Mucosa of rectum (tissue), 2 donors: ENCODE results near the gene SPEG.

Experiments
- H3K27ac ChIP-seq, 2 donors: one replicate each; pipeline ENCODE4 v1.7.0; 2013; ENCODE audit warnings: inconsistent platforms in 2 of 2, low read depth in 2 of 2, low read length in 2 of 2
- H3K27me3 ChIP-seq, 2 donors: one replicate each; pipeline ENCODE4 v1.7.0; 2013; ENCODE audit warnings: low read length in 2 of 2; ENCODE audit not compliant: control insufficient read depth in 2 of 2, insufficient read depth in 2 of 2
- H3K36me3 ChIP-seq, 2 donors: one replicate each; pipeline ENCODE4 v1.7.0; 2013; ENCODE audit warnings: low read length in 2 of 2; ENCODE audit not compliant: control insufficient read depth in 2 of 2, insufficient read depth in 2 of 2
- H3K4me1 ChIP-seq, 2 donors: one replicate each; pipeline ENCODE4 v1.7.0; 2013; ENCODE audit warnings: low read length in 2 of 2, mild to moderate bottlenecking in 1 of 2; ENCODE audit not compliant: control insufficient read depth in 2 of 2, insufficient read depth in 2 of 2
- H3K4me3 ChIP-seq, 2 donors: one replicate each; pipeline ENCODE4 v1.7.0; 2013; ENCODE audit warnings: low read length in 2 of 2
- H3K9ac ChIP-seq, 2 donors: one replicate each; pipeline ENCODE4 v1.7.0; 2013; ENCODE audit warnings: low read length in 2 of 2, low read depth in 1 of 2, mild to moderate bottlenecking in 1 of 2
- H3K9me3 ChIP-seq, 2 donors: one replicate each; pipeline ENCODE4 v1.7.0; 2013; ENCODE audit warnings: low read length in 2 of 2; ENCODE audit not compliant: control insufficient read depth in 2 of 2
- donor health status: healthy.
- donor health status: Normal muscosa, but diverticular disease.

The SPEG gene

GRCh38 chr2:219511547-219512325 lies 77.1 kb downstream of the SPEG start:
- peaks cover 0 to 3% of the 10 kb centered on the region in 2 donors for H3K36me3 ChIP-seq
- H3K27me3 ChIP-seq: peaks cover 29 to 55% of the 10 kb centered on the region in 2 donors
- peaks cover 6 to 7% of the 10 kb centered on the region in 2 donors for H3K4me1 ChIP-seq

GRCh38 chr2:219512524-219513216 lies 78.0 kb downstream of the SPEG start:
- H3K36me3 ChIP-seq: no peaks in the 10 kb centered on the region
- peaks cover 36 to 64% of the 10 kb centered on the region in 2 donors for H3K27me3 ChIP-seq
- no peak overlapping the region for H3K9ac ChIP-seq
- H3K4me3 ChIP-seq: no peak overlapping the region
- no peaks in the 10 kb centered on the region for H3K9me3 ChIP-seq
- H3K27ac ChIP-seq: no peak overlapping the region
- H3K4me1 ChIP-seq: peaks cover 6 to 7% of the 10 kb centered on the region in 2 donors

More at GRCh38 chr2:219511547-219512325, 77.1 kb downstream of the SPEG start:
- Histone ChIP-seq H3K9ac (no peak overlapping the region), H3K9me3 (no peaks in the 10 kb centered on the region), H3K27ac (no peak overlapping the region), H3K4me3 (no peak overlapping the region)

GRCh38 chr2:219513787-219514186 lies 79.1 kb downstream of the SPEG start:
- Histone ChIP-seq H3K36me3 (no peaks in the 10 kb centered on the region), H3K27me3 (peaks cover 43 to 72% of the 10 kb centered on the region in 2 donors), H3K9ac (no peak overlapping the region), H3K9me3 (no peaks in the 10 kb centered on the region), H3K4me3 (no peak overlapping the region), H3K27ac (no peak overlapping the region), H3K4me1 (peaks cover 6 to 7% of the 10 kb centered on the region in 2 donors)

GRCh38 chr2:219514196-219514761 lies 79.6 kb downstream of the SPEG start, which contains the start of gene ASIC4:
ASIC4 (plus strand) TSS chr2:219514482; CDS start chr2:219514725, 243 bp downstream.
- H3K27ac ChIP-seq: no peak within 1 kb of the TSS
- H3K27me3 ChIP-seq: peaks cover 43 to 72% of the 10 kb centered on the region in 2 donors
- no peaks in the 10 kb centered on the region for H3K36me3 ChIP-seq
- H3K9me3 ChIP-seq: no peaks in the 10 kb centered on the region
- peaks cover 6 to 7% of the 10 kb centered on the region in 2 donors for H3K4me1 ChIP-seq
- H3K9ac ChIP-seq: no peak within 1 kb of the TSS
- no peak within 1 kb of the TSS for H3K4me3 ChIP-seq

GRCh38 chr2:219514836-219515235 lies 80.2 kb downstream of the SPEG start:
- Histone ChIP-seq H3K27me3 (peaks cover 43 to 72% of the 10 kb centered on the region in 2 donors), H3K36me3 (no peaks in the 10 kb centered on the region), H3K9me3 (no peaks in the 10 kb centered on the region), H3K4me3 (no peak overlapping the region), H3K27ac (no peak overlapping the region), H3K9ac (no peak overlapping the region), H3K4me1 (peaks cover 2 to 6% of the 10 kb centered on the region in 2 donors)

- Histone ChIP-seq H3K4me1 (peaks cover 0 to 2% of the 10 kb centered on the region in 2 donors), H3K9me3 (no peaks in the 10 kb centered on the region), H3K36me3 (no peaks in the 10 kb centered on the region), H3K9ac (no peak overlapping the region), H3K27me3 (peaks cover 41 to 74% of the 10 kb centered on the region in 2 donors), H3K27ac (no peak overlapping the region), H3K4me3 (no peak overlapping the region)
Observed at GRCh38 chr2:219515874-219516629, 81.4 kb downstream of the SPEG start.

GRCh38 chr2:219516888-219517287 lies 82.2 kb downstream of the SPEG start:
- no peaks in the 10 kb centered on the region for H3K36me3 ChIP-seq
- H3K27ac ChIP-seq: no peak overlapping the region
- H3K4me3 ChIP-seq: no peak overlapping the region
- no peaks in the 10 kb centered on the region for H3K9me3 ChIP-seq
- H3K4me1 ChIP-seq: peaks cover 0 to 2% of the 10 kb centered on the region in 2 donors
- no peak overlapping the region for H3K9ac ChIP-seq
- H3K27me3 ChIP-seq: peaks cover 49 to 76% of the 10 kb centered on the region in 2 donors

GRCh38 chr2:219517954-219518778 lies 83.5 kb downstream of the SPEG start:
- Histone ChIP-seq H3K4me3 (no peak overlapping the region), H3K4me1 (peaks cover 0 to 2% of the 10 kb centered on the region in 2 donors), H3K27ac (no peak overlapping the region), H3K9me3 (no peaks in the 10 kb centered on the region), H3K27me3 (peaks cover 43 to 69% of the 10 kb centered on the region in 2 donors), H3K36me3 (no peaks in the 10 kb centered on the region), H3K9ac (no peak overlapping the region)

- peaks cover 51 to 69% of the 10 kb centered on the region in 2 donors for H3K27me3 ChIP-seq
Observed at GRCh38 chr2:219519526-219519916, 84.9 kb downstream of the SPEG start.

More at GRCh38 chr2:219519526-219519916, 84.9 kb downstream of the SPEG start:
- H3K9ac ChIP-seq: no peak overlapping the region
- no peaks in the 10 kb centered on the region for H3K36me3 ChIP-seq
- H3K4me1 ChIP-seq: no peaks in the 10 kb centered on the region
- no peaks in the 10 kb centered on the region for H3K9me3 ChIP-seq
- H3K4me3 ChIP-seq: no peak overlapping the region
- H3K27ac ChIP-seq: no peak overlapping the region
